Peyer's patch (tissue), 4 donors: Measurements from ENCODE around the gene UNC5B.

Experiments
- POLR2A ChIP-seq, 2 donors: fragments of 450-650 bp; IDR thresholded peaks; one replicate each; pipeline ENCODE4 v1.5.1; 2017; ENCODE audit warnings: antibody characterized with exemption in 2 of 2, mild to moderate bottlenecking in 2 of 2, moderate library complexity in 2 of 2
- TF ChIP-seq, protein P1 (sequence below), 6 experiments: fragments of 450-650 bp in 4 of 6; fragments of 200-600 bp in 2 of 6; sonication (generic) in 1 of 6; IDR thresholded peaks; one replicate each; pipeline ENCODE4 v1.5.1; 2017 to 2019; ENCODE audit warnings: antibody characterized with exemption in 6 of 6, mild to moderate bottlenecking in 3 of 6, moderate library complexity in 1 of 6

DNA sequence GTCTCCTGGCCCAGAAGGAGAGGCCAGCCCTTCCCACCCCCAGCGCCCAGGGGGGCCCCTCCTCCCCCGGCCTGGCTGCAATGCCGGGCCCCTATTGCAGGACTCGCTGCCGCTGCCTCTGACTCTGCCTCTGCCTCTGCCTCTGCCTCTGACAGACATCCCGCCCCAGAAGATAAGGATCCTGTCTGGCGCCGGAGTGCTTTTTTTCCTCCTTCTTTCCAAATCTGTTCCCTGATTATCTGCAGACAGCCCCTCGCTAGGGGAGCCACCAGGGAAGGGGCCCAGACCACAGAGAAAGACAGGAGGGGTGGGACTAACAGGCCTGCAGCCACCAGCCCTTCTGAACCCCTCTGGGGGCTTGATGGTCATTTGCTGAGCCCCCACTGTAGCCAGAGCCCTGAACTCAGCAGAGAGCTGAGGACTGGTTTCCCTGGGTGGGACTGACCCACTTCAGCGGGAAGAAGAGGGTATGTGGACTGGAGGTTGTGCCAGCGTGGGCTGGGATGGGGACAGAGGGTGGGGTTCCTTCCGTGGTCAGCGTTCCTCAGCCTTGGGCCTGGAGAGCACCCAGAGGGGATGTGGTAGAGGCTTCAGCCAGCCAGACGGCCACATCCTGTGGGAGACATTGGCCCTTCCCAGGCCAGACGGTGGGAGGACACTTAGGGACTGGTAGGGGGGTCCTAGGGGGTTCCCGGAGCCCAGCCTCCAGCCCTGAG is 22.8 kb downstream of the UNC5B start:
- TF ChIP-seq, protein P1, sequence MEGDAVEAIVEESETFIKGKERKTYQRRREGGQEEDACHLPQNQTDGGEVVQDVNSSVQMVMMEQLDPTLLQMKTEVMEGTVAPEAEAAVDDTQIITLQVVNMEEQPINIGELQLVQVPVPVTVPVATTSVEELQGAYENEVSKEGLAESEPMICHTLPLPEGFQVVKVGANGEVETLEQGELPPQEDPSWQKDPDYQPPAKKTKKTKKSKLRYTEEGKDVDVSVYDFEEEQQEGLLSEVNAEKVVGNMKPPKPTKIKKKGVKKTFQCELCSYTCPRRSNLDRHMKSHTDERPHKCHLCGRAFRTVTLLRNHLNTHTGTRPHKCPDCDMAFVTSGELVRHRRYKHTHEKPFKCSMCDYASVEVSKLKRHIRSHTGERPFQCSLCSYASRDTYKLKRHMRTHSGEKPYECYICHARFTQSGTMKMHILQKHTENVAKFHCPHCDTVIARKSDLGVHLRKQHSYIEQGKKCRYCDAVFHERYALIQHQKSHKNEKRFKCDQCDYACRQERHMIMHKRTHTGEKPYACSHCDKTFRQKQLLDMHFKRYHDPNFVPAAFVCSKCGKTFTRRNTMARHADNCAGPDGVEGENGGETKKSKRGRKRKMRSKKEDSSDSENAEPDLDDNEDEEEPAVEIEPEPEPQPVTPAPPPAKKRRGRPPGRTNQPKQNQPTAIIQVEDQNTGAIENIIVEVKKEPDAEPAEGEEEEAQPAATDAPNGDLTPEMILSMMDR (IDR thresholded peaks at IDR 0.05): no peak
- TF ChIP-seq POLR2A (IDR thresholded peaks at IDR 0.05): no peak
